ENCODE measurements around the gene ABCA2. TPM values are rescaled to one million over a fixed set of nuclear protein-coding genes. Genes with fewer than 3 reads are reported as not detected.

ABCA2 gene
- total and polyA plus RNA-seq, 9 of the 15 experiments (the other 6 are each of a cell fraction or from before 2014, with no cell fraction given) = 0.69 to 16.3 (median 6.1) TPM; not detected in 2

DNA sequence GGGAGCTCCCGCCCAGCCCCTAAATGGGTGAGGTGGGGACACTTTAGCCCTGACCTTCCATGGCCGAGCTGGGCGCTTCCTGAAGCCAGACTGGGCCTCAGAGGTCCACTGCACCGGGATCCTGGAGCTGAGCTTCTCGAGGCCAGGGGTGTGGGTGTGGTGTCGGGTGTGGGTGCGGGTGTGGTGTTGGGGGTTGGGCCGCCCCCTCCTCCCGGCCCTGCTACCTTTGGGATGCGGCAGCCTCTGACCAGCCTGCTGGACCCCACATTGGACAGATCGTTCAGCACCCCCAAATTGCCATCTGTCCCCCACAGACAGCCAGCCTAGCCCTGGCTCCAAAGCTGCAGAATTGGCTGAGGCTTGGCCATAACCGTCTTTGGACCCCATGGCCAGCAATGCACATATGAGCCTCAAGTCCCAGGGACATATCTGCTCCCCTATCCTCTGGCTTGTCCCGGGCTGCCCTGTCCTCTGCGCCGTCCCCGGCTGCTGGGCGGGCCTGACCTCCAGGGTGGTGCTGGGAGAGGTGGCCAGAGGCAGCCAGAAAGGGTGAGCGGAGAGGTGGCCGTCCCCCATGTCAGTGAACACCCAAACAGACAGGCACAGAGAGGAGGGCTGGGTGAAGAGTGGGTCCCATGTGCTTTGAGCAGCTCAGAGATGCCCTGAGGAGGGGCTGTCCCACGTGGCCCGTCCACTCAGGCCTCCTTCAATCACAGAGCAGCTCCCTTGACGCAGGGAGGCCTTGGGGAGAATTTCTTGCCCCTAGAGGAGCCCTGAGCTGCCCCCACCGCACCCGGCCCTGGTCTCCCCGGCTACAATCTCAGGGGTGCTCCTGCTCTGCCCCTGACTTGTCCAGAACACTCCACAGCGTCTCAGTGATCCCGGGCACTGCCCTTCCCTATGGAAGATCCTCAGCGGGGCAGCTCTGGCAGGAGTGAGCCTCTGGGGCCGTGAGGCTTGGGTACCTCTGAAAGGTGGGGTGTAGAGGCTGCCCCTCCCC is 54.1 kb downstream of the ABCA2 start:
- ChIA-PET POLR2A (interaction anchor here (0.6 to 1.6 kb wide), 6 partner anchors 9 to 470 kb away, joined by 3 to 6 read pairs (median 4); partner anchors contain the start of gene PAXX), CTCF (ENCODE audit: low intra/inter-chr PET ratio) (no interaction called here)
- FAIRE-seq (no peak), ATAC-seq (no peak), DNase-seq (ENCODE audit: extremely low read depth in 1 of 4, low spot score in 3 of 4) (peak in 2 of 4 experiments; percentile 43 to 44)
- Histone ChIP-seq H2AFZ (ENCODE audit: low read depth, low read length) (no peak overlapping the region), H3K4me3 (no peak overlapping the region), H3K9me3 (replicated peaks; ENCODE audit: control insufficient read depth, insufficient read depth, low read depth, low read length) (no peaks in the 10 kb centered on the region), H3K27me3 (ENCODE audit: control insufficient read depth in 2 of 2, insufficient read depth in 2 of 2, low read length in 2 of 2) (no peaks in the 10 kb centered on the region), H3K79me2 (ENCODE audit: control insufficient read depth, insufficient read depth, low read length) (no peaks in the 10 kb centered on the region), H3K36me3 (ENCODE audit: control insufficient read depth, insufficient read depth, low read length) (no peaks in the 10 kb centered on the region), H3K4me2 (ENCODE audit: insufficient read depth, low read length) (no peak overlapping the region), H3K9ac (ENCODE audit: insufficient read depth in 1 of 2, low read depth in 2 of 2, low read length in 2 of 2) (peak overlapping the region in 1 of 2 experiments; percentile 73; a peak in 2 of 4 replicates), H3K27ac (ENCODE audit: extremely low read depth, low read depth, low read length) (no peak overlapping the region), H4K20me1 (replicated peaks; ENCODE audit: control insufficient read depth, insufficient read depth, low read length) (no peaks in the 10 kb centered on the region), H3K4me1 (replicated peaks in 1 of 2; ENCODE audit: control insufficient read depth in 2 of 2, insufficient read depth in 2 of 2, low read length in 2 of 2) (peaks cover 0 to 90% of the 10 kb centered on the region in 2 experiments; a peak in 4 of 5 replicates), H3K9me1 (ENCODE audit: control insufficient read depth, insufficient read depth, low read length) (no peaks in the 10 kb centered on the region)
- TF ChIP-seq POU5F1 (IDR thresholded peaks at IDR 0.05; ENCODE audit: borderline replicate concordance, low read depth, low read length, partially characterized antibody) (no peak), MYBL2 (IDR thresholded peaks at IDR 0.05; ENCODE audit: low read depth) (no peak), MYBL2 (CRISPR knock-in tag; IDR thresholded peaks at IDR 0.05; ENCODE audit: borderline replicate concordance) (no peak), BRCA1 (IDR thresholded peaks at IDR 0.05) (no peak), BRCA1 (CRISPR knock-in tag; IDR thresholded peaks at IDR 0.05) (no peak), ZKSCAN3 (CRISPR knock-in tag; IDR thresholded peaks at IDR 0.05) (no peak), SIN3A (IDR thresholded peaks at IDR 0.05; ENCODE audit: borderline replicate concordance in 2 of 2, control insufficient read depth in 1 of 2, low read depth in 2 of 2, low read length in 2 of 2) (no peak), CEBPB (tag; IDR thresholded peaks at IDR 0.05) (no peak)
- TF ChIP-seq, protein P1, sequence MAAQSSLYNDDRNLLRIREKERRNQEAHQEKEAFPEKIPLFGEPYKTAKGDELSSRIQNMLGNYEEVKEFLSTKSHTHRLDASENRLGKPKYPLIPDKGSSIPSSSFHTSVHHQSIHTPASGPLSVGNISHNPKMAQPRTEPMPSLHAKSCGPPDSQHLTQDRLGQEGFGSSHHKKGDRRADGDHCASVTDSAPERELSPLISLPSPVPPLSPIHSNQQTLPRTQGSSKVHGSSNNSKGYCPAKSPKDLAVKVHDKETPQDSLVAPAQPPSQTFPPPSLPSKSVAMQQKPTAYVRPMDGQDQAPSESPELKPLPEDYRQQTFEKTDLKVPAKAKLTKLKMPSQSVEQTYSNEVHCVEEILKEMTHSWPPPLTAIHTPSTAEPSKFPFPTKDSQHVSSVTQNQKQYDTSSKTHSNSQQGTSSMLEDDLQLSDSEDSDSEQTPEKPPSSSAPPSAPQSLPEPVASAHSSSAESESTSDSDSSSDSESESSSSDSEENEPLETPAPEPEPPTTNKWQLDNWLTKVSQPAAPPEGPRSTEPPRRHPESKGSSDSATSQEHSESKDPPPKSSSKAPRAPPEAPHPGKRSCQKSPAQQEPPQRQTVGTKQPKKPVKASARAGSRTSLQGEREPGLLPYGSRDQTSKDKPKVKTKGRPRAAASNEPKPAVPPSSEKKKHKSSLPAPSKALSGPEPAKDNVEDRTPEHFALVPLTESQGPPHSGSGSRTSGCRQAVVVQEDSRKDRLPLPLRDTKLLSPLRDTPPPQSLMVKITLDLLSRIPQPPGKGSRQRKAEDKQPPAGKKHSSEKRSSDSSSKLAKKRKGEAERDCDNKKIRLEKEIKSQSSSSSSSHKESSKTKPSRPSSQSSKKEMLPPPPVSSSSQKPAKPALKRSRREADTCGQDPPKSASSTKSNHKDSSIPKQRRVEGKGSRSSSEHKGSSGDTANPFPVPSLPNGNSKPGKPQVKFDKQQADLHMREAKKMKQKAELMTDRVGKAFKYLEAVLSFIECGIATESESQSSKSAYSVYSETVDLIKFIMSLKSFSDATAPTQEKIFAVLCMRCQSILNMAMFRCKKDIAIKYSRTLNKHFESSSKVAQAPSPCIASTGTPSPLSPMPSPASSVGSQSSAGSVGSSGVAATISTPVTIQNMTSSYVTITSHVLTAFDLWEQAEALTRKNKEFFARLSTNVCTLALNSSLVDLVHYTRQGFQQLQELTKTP (IDR thresholded peaks at IDR 0.05; ENCODE audit: low read depth in 1 of 2, partially characterized antibody in 2 of 2) = no peak
- intact Hi-C loops (cut with micrococcal nuclease) (loop anchor here (2.0 kb wide), 1 partner anchor 61 kb away; no protein-coding TSS in a partner anchor), in situ Hi-C loops (cut with MboI) (no loop called here)
- WGBS (ENCODE audit: insufficient coverage, low coverage, missing lambda C conversion rate) = 50% methylated on average over 25 of the region's 29 CpGs
- no TSS peak for BruUV-seq (replicated peaks)
